OCI-LY7 (cell line): Measurements from ENCODE around the gene LAMA3. TPM values are rescaled to one million over a fixed set of nuclear protein-coding genes. Genes with fewer than 3 reads are reported as not detected.

Experiments used
- Bru-seq: library from RNA; stranded (reverse); fragments of 400-500 nt; gene quantifications from one replicate; lab custom pipeline; 2021; lab: Mats Ljungman, UMichigan
- BruChase-seq, 2 experiments: library from RNA; stranded (reverse); fragments of 400-500 nt; gene quantifications; one replicate each; lab custom pipeline; 2021; lab: Mats Ljungman, UMichigan
- BruUV-seq: library from RNA; stranded (reverse); fragments of 400-500 nt; replicated peaks from 2 replicates; lab custom pipeline; 2021; lab: Mats Ljungman, UMichigan
- CTCF ChIA-PET: fragments of 300-600 bp; sonication (Branson Sonifier 250); formaldehyde crosslinking; loops from one replicate; lab custom pipeline; 2022; ENCODE audit warnings: antibody characterized with exemption; ENCODE audit not compliant: unreplicated experiment; lab: Charles Lee
- POLR2A ChIA-PET: fragments of 300-600 bp; sonication (Branson Sonifier 250); formaldehyde crosslinking; loops from one replicate; lab custom pipeline; 2022; ENCODE audit warnings: antibody characterized with exemption; lab: Charles Lee
- DNase-seq: peaks from one replicate; pipeline ENCODE4 v3.0.0-alpha.2; 2015; ENCODE audit warnings: low spot score
- H2AFZ ChIP-seq: fragments of 200-600 bp; sonication (generic), shearing (Covaris generic); 2 replicates; pipeline ENCODE4 v1.6.1; 2014; ENCODE audit warnings: mild to moderate bottlenecking, antibody characterized with exemption, low read length, moderate library complexity
- H3K27ac ChIP-seq: fragments of 200-600 bp; sonication (generic); 2 replicates; pipeline ENCODE4 v1.5.1; 2014; ENCODE audit warnings: mixed run types, low read depth, mild to moderate bottlenecking, moderate library complexity, low read length, inconsistent platforms; ENCODE audit not compliant: poor library complexity, severe bottlenecking
- H3K36me3 ChIP-seq: fragments of 200-600 bp; sonication (generic); 2 replicates; pipeline ENCODE4 v1.6.1; 2014; ENCODE audit warnings: mild to moderate bottlenecking, antibody characterized with exemption, low read length, moderate library complexity, mixed read lengths; ENCODE audit not compliant: insufficient read depth
- H3K4me1 ChIP-seq: fragments of 200-600 bp; sonication (generic); 2 replicates; pipeline ENCODE4 v1.5.1; 2014; ENCODE audit warnings: mild to moderate bottlenecking, low read length; ENCODE audit not compliant: insufficient read depth, poor library complexity, severe bottlenecking
- H3K4me2 ChIP-seq: fragments of 200-600 bp; sonication (generic); 2 replicates; pipeline ENCODE4 v1.6.1; 2014; ENCODE audit warnings: mild to moderate bottlenecking, low read length
- H3K4me3 ChIP-seq: fragments of 200-600 bp; sonication (generic); 2 replicates; pipeline ENCODE4 v1.5.1; 2014; ENCODE audit warnings: mild to moderate bottlenecking, low read depth, low read length; ENCODE audit not compliant: poor library complexity, severe bottlenecking
- H3K79me2 ChIP-seq: fragments of 200-600 bp; sonication (generic); 2 replicates; pipeline ENCODE4 v1.6.1; 2016; ENCODE audit warnings: low read depth, mild to moderate bottlenecking, low read length, moderate library complexity, mixed read lengths; ENCODE audit not compliant: insufficient read depth
- H3K9me2 ChIP-seq: fragments of 200-600 bp; sonication (generic); 2 replicates; pipeline ENCODE4 v1.6.1; 2016; ENCODE audit warnings: mild to moderate bottlenecking, low read length, mixed read lengths; ENCODE audit not compliant: insufficient read depth
- H3K9me3 ChIP-seq: fragments of 200-600 bp; sonication (generic); 2 replicates; pipeline ENCODE4 v1.6.1; 2014; ENCODE audit warnings: mild to moderate bottlenecking, mixed run types, low read length, mixed read lengths
- H4K20me1 ChIP-seq: fragments of 200-600 bp; sonication (generic); 2 replicates; pipeline ENCODE4 v1.6.1; 2014; ENCODE audit warnings: mild to moderate bottlenecking, antibody characterized with exemption, low read length, moderate library complexity, mixed read lengths; ENCODE audit not compliant: insufficient read depth
- CTCF ChIP-seq: fragments of 200-600 bp; sonication (generic); conservative IDR thresholded peaks from 2 replicates; pipeline ENCODE4 v1.5.1; 2014; ENCODE audit warnings: mild to moderate bottlenecking, antibody characterized with exemption, low read length, moderate library complexity, mixed read lengths
- EZH2phosphoT487 ChIP-seq: fragments of 200-600 bp; sonication (generic); IDR thresholded peaks from 2 replicates; pipeline ENCODE4 v1.6.1; 2018; ENCODE audit warnings: low read depth, borderline replicate concordance, mild to moderate bottlenecking, mixed run types, antibody characterized with exemption, low read length, moderate library complexity, mixed read lengths
- intact Hi-C: fragments of 100-400 bp; cut with micrococcal nuclease; formaldehyde crosslinking; loops from one replicate; pipeline ENCODE4 v1.10.0; 2022; ENCODE audit not compliant: unreplicated experiment
- long read RNA-seq: library from polyadenylated mRNA; stranded (forward); transcript quantifications from one replicate; pipeline ENCODE4 v2.0.0, GENCODE V29; 2022
- total RNA-seq, 2 experiments: library from RNA; depleted of rRNA in 1 of 2; stranded (reverse); fragments of >200 nt in 1 of 2; shearing (Covaris generic) in 1 of 2; gene quantifications; 2 replicates each; pipeline ENCODE4 v1.2.3, GENCODE V29; 2014 to 2022

LAMA3 gene
- total RNA-seq (2014; rRNA removed; shearing (Covaris generic)) (0.16 and 0.21 TPM in 2 replicates), total RNA-seq (2022) (1.2 and 1.6 TPM in 2 replicates), Bru-seq, nascent RNA (percentile 20 among the genes with signal in this experiment), BruChase-seq, experiment 1, labeled RNA remaining after a 6-hour chase (percentile 15 among the genes with signal in this experiment), BruChase-seq, experiment 2, labeled RNA remaining after a 2-hour chase (percentile 17 among the genes with signal in this experiment)
- long read RNA-seq, partial matches to known transcripts, result 2 of 2 reads
- long read RNA-seq, other reads (novel, unspliced or antisense), result 0 of 2 reads

- Histone ChIP-seq H3K36me3 (no peaks in the 10 kb centered on the region), H2AFZ (no peak within 1 kb of the TSS), H3K79me2 (no peaks in the 10 kb centered on the region), H3K9me2 (no peaks in the 10 kb centered on the region), H3K27ac (no peak within 1 kb of the TSS), H3K4me3 (no peak within 1 kb of the TSS), H3K4me1 (no peaks in the 10 kb centered on the region), H4K20me1 (no peaks in the 10 kb centered on the region), H3K4me2 (no peak within 1 kb of the TSS), H3K9me3 (no peaks in the 10 kb centered on the region)
- ChIA-PET CTCF (no interaction called here), POLR2A (interaction anchor here (0.9 kb wide), 1 partner anchor 55 kb away, joined by 3 read pairs; no protein-coding TSS in a partner anchor)
- no TSS peak for BruUV-seq
- TF ChIP-seq EZH2phosphoT487, result no peak
- intact Hi-C loops, result no loop called here
- no peak for DNase-seq
Observed at GRCh38 chr18:23689031-23689615, at the start of gene LAMA3. LAMA3 (plus strand) TSS chr18:23689453; CDS start chr18:23689684, 231 bp downstream.

GRCh38 chr18:23640052-23640451 is 49.2 kb upstream of the LAMA3 start:
- Histone ChIP-seq H3K4me2 (no peak overlapping the region), H3K79me2 (no peaks in the 10 kb centered on the region), H3K9me2 (no peaks in the 10 kb centered on the region), H3K9me3 (no peaks in the 10 kb centered on the region), H4K20me1 (no peaks in the 10 kb centered on the region), H3K4me3 (no peak overlapping the region), H3K36me3 (no peaks in the 10 kb centered on the region), H3K4me1 (no peaks in the 10 kb centered on the region), H3K27ac (no peak overlapping the region), H2AFZ (no peak overlapping the region)
- CTCF ChIA-PET, result no interaction called here
- POLR2A ChIA-PET, result interaction anchor here (0.5 to 1.1 kb wide), 4 partner anchors 12 to 664 kb away, joined by 3 to 4 read pairs (median 3); no protein-coding TSS in a partner anchor
- intact Hi-C loops, result no loop called here
- no peak for DNase-seq
- BruUV-seq, result no TSS peak
- TF ChIP-seq EZH2phosphoT487 (no peak), CTCF (no peak)

- H3K27ac ChIP-seq, result no peak overlapping the region
- BruUV-seq, result no TSS peak
- CTCF ChIA-PET, result no interaction called here
Observed at GRCh38 chr18:23641143-23641720, 48.0 kb upstream of the LAMA3 start.

More at GRCh38 chr18:23641143-23641720, 48.0 kb upstream of the LAMA3 start:
- H4K20me1 ChIP-seq, result no peaks in the 10 kb centered on the region
- no peaks in the 10 kb centered on the region for H3K9me2 ChIP-seq
- TF ChIP-seq CTCF, result no peak
- no peak for TF ChIP-seq EZH2phosphoT487
- intact Hi-C loops, result no loop called here
- H3K79me2 ChIP-seq, result no peaks in the 10 kb centered on the region
- no peaks in the 10 kb centered on the region for H3K36me3 ChIP-seq
- POLR2A ChIA-PET, result no interaction called here
- DNase-seq, result no peak
- H3K4me2 ChIP-seq, result no peak overlapping the region
- H2AFZ ChIP-seq, result no peak overlapping the region
- no peak overlapping the region for H3K4me3 ChIP-seq
- no peaks in the 10 kb centered on the region for H3K4me1 ChIP-seq
- no peaks in the 10 kb centered on the region for H3K9me3 ChIP-seq
